ENCODE measurements around the gene GTF3C1. TPM values are rescaled to one million over a fixed set of nuclear protein-coding genes. Genes with fewer than 3 reads are reported as not detected.
"Not testable (repeated sequence)": the region's sequence is repeated elsewhere in the genome, so short reads cannot be mapped to it uniquely, and the experiment has no call there.

GTF3C1 gene
- total RNA-seq, 2 donors from 2014 or later = 56.1 to 60.4 TPM

- H3K27ac Mint-ChIP-seq = peak overlapping the region; percentile 43
- no peak for ATAC-seq (replicated peaks)
- peaks cover 5% of the 10 kb centered on the region for H3K4me1 Mint-ChIP-seq
- H3K9me3 Mint-ChIP-seq = no peaks in the 10 kb centered on the region
- peaks cover 100% of the 10 kb centered on the region for H3K36me3 Mint-ChIP-seq (ENCODE audit: low read depth)
- H3K27me3 Mint-ChIP-seq = no peaks in the 10 kb centered on the region
- H3K4me3 Mint-ChIP-seq = no peak overlapping the region
These were observed 115.3 kb downstream of the GTF3C1 start for GRCh38 chr16:27434141-27435051.

GRCh38 chr16:27433636-27434035 lies 116.1 kb downstream of the GTF3C1 start:
- no peak for ATAC-seq (replicated peaks)
- Mint-ChIP-seq H3K36me3 (ENCODE audit: low read depth) (peaks cover 100% of the 10 kb centered on the region), H3K4me3 (no peak overlapping the region), H3K4me1 (peaks cover 4% of the 10 kb centered on the region), H3K27ac (no peak overlapping the region), H3K27me3 (no peaks in the 10 kb centered on the region), H3K9me3 (no peaks in the 10 kb centered on the region)

- H3K27ac Mint-ChIP-seq = peak overlapping the region; percentile 62
- not testable (repeated sequence) for H3K9me3 Mint-ChIP-seq; ATAC-seq (replicated peaks); H3K4me1 Mint-ChIP-seq; H3K4me3 Mint-ChIP-seq; H3K27me3 Mint-ChIP-seq
- peaks cover 100% of the 10 kb centered on the region for H3K36me3 Mint-ChIP-seq (ENCODE audit: low read depth)
These were observed 116.5 kb downstream of the GTF3C1 start for GRCh38 chr16:27433191-27433590.

- Mint-ChIP-seq H3K27ac (peak overlapping the region; percentile 62), H3K9me3 (no peaks in the 10 kb centered on the region), H3K4me3 (no peak overlapping the region), H3K27me3 (no peaks in the 10 kb centered on the region), H3K4me1 (peaks cover 4% of the 10 kb centered on the region), H3K36me3 (ENCODE audit: low read depth) (peaks cover 100% of the 10 kb centered on the region)
- ATAC-seq (replicated peaks) = no peak
These were observed 117.2 kb downstream of the GTF3C1 start for GRCh38 chr16:27432558-27432957.

- peaks cover 5% of the 10 kb centered on the region for H3K4me1 Mint-ChIP-seq
- no peak overlapping the region for H3K4me3 Mint-ChIP-seq
- ATAC-seq (replicated peaks) = peak; percentile 26
- no peak overlapping the region for H3K27ac Mint-ChIP-seq
- H3K36me3 Mint-ChIP-seq (ENCODE audit: low read depth) = peaks cover 100% of the 10 kb centered on the region
- no peaks in the 10 kb centered on the region for H3K9me3 Mint-ChIP-seq
- H3K27me3 Mint-ChIP-seq = no peaks in the 10 kb centered on the region
These were observed 117.8 kb downstream of the GTF3C1 start for GRCh38 chr16:27431773-27432532.

GRCh38 chr16:27430923-27431484 lies 118.7 kb downstream of the GTF3C1 start:
- no peak for ATAC-seq (replicated peaks)
- Mint-ChIP-seq H3K27ac (peak overlapping the region; percentile 56), H3K9me3 (no peaks in the 10 kb centered on the region), H3K36me3 (ENCODE audit: low read depth) (peaks cover 100% of the 10 kb centered on the region), H3K4me3 (no peak overlapping the region), H3K4me1 (peaks cover 14% of the 10 kb centered on the region), H3K27me3 (no peaks in the 10 kb centered on the region)

GRCh38 chr16:27430512-27430911 lies 119.2 kb downstream of the GTF3C1 start:
- Mint-ChIP-seq H3K36me3 (ENCODE audit: low read depth) (peaks cover 100% of the 10 kb centered on the region), H3K4me3 (no peak overlapping the region), H3K27ac (peak overlapping the region; percentile 56), H3K4me1 (peaks cover 16% of the 10 kb centered on the region), H3K27me3 (no peaks in the 10 kb centered on the region), H3K9me3 (no peaks in the 10 kb centered on the region)
- ATAC-seq (replicated peaks) = no peak

GRCh38 chr16:27429981-27430441 lies 119.7 kb downstream of the GTF3C1 start:
- H3K27ac Mint-ChIP-seq = peak overlapping the region; percentile 56
- peaks cover 20% of the 10 kb centered on the region for H3K4me1 Mint-ChIP-seq
- H3K27me3 Mint-ChIP-seq = no peaks in the 10 kb centered on the region
- H3K9me3 Mint-ChIP-seq = no peaks in the 10 kb centered on the region
- no peak overlapping the region for H3K4me3 Mint-ChIP-seq
- no peak for ATAC-seq (replicated peaks)
- peaks cover 100% of the 10 kb centered on the region for H3K36me3 Mint-ChIP-seq (ENCODE audit: low read depth)

GRCh38 chr16:27429330-27429871 lies 120.3 kb downstream of the GTF3C1 start:
- no peak for ATAC-seq (replicated peaks)
- Mint-ChIP-seq H3K4me1 (peaks cover 21% of the 10 kb centered on the region), H3K4me3 (no peak overlapping the region), H3K27ac (peak overlapping the region; percentile 64), H3K9me3 (no peaks in the 10 kb centered on the region), H3K27me3 (no peaks in the 10 kb centered on the region), H3K36me3 (ENCODE audit: low read depth) (peaks cover 100% of the 10 kb centered on the region)

GRCh38 chr16:27428026-27428785 lies 121.5 kb downstream of the GTF3C1 start:
- no peaks in the 10 kb centered on the region for H3K9me3 Mint-ChIP-seq
- H3K36me3 Mint-ChIP-seq (ENCODE audit: low read depth) = peaks cover 100% of the 10 kb centered on the region
- ATAC-seq (replicated peaks) = no peak
- no peaks in the 10 kb centered on the region for H3K27me3 Mint-ChIP-seq
- no peak overlapping the region for H3K4me3 Mint-ChIP-seq
- no peak overlapping the region for H3K27ac Mint-ChIP-seq
- peaks cover 21% of the 10 kb centered on the region for H3K4me1 Mint-ChIP-seq

GRCh38 chr16:27427538-27427937 lies 122.2 kb downstream of the GTF3C1 start:
- Mint-ChIP-seq H3K36me3 (ENCODE audit: low read depth) (peaks cover 100% of the 10 kb centered on the region), H3K27ac (no peak overlapping the region), H3K4me3 (no peak overlapping the region), H3K27me3 (no peaks in the 10 kb centered on the region), H3K9me3 (no peaks in the 10 kb centered on the region), H3K4me1 (peaks cover 21% of the 10 kb centered on the region)
- ATAC-seq (replicated peaks) = no peak

GRCh38 chr16:27426423-27427408 lies 123.0 kb downstream of the GTF3C1 start:
- Mint-ChIP-seq H3K4me3 (peak overlapping the region; percentile 61), H3K27ac (peak overlapping the region; percentile 85), H3K4me1 (peaks cover 21% of the 10 kb centered on the region), H3K27me3 (no peaks in the 10 kb centered on the region), H3K9me3 (peaks cover 5% of the 10 kb centered on the region), H3K36me3 (ENCODE audit: low read depth) (peaks cover 100% of the 10 kb centered on the region)
- ATAC-seq (replicated peaks) = peak; percentile 99

- H3K27me3 Mint-ChIP-seq = no peaks in the 10 kb centered on the region
- peaks cover 21% of the 10 kb centered on the region for H3K4me1 Mint-ChIP-seq
These were observed 123.8 kb downstream of the GTF3C1 start for GRCh38 chr16:27425961-27426360.

More at GRCh38 chr16:27425961-27426360, 123.8 kb downstream of the GTF3C1 start:
- H3K4me3 Mint-ChIP-seq = peak overlapping the region; percentile 61
- peaks cover 100% of the 10 kb centered on the region for H3K36me3 Mint-ChIP-seq (ENCODE audit: low read depth)
- no peak for ATAC-seq (replicated peaks)
- peaks cover 7% of the 10 kb centered on the region for H3K9me3 Mint-ChIP-seq
- H3K27ac Mint-ChIP-seq = peak overlapping the region; percentile 85

Measured in activated T-helper 17 cell treated with anti-CD3 and anti-CD28 coated beads, Interleukin-2, amount 50 U/mL, for 72 hours (primary cell).